Nephron progenitor cell (in vitro differentiated cells): ENCODE measurements around the gene PSMB2.

Experiments used
- DNase-seq: peaks from one replicate; pipeline ENCODE4 v3.0.0; 2021
- H3K27ac Mint-ChIP-seq: 2 replicates; pipeline ENCODE4 v1.8.0; 2021; ENCODE audit warnings: mild to moderate bottlenecking, moderate library complexity, mixed read lengths
- H3K27me3 Mint-ChIP-seq: 2 replicates; pipeline ENCODE4 v1.8.0; 2021; ENCODE audit warnings: mild to moderate bottlenecking, low read depth, mixed read lengths; ENCODE audit not compliant: poor library complexity
- H3K36me3 Mint-ChIP-seq: 2 replicates; pipeline ENCODE4 v1.8.0; 2021; ENCODE audit warnings: low read depth, mixed read lengths
- H3K4me1 Mint-ChIP-seq: 2 replicates; pipeline ENCODE4 v1.8.0; 2021; ENCODE audit warnings: mixed read lengths
- H3K4me3 Mint-ChIP-seq: 2 replicates; pipeline ENCODE4 v1.8.0; 2021; ENCODE audit warnings: mild to moderate bottlenecking, moderate library complexity, mixed read lengths
- H3K9me3 Mint-ChIP-seq: 2 replicates; pipeline ENCODE4 v1.8.0; 2021; ENCODE audit warnings: mild to moderate bottlenecking, moderate library complexity, mixed read lengths
- CTCF ChIP-seq: fragments of 200-600 bp; sonication (generic); IDR thresholded peaks from 2 replicates; pipeline ENCODE4 v1.5.0; 2021; ENCODE audit warnings: antibody characterized with exemption

Gene PSMB2

GRCh38 chr1:35675773-35676172 lies 34.4 kb upstream of the PSMB2 start:
- H3K27ac Mint-ChIP-seq, result no peak overlapping the region
- H3K9me3 Mint-ChIP-seq, result no peaks in the 10 kb centered on the region

GRCh38 chr1:35674111-35674510 lies 32.8 kb upstream of the PSMB2 start:
- no peak for TF ChIP-seq CTCF
- Mint-ChIP-seq H3K4me3 (no peak overlapping the region), H3K9me3 (no peaks in the 10 kb centered on the region), H3K27me3 (peaks cover 61% of the 10 kb centered on the region), H3K27ac (no peak overlapping the region), H3K36me3 (no peaks in the 10 kb centered on the region), H3K4me1 (no peaks in the 10 kb centered on the region)
- no peak for DNase-seq

More at GRCh38 chr1:35675773-35676172, 34.4 kb upstream of the PSMB2 start:
- no peak for TF ChIP-seq CTCF
- Mint-ChIP-seq H3K4me1 (no peaks in the 10 kb centered on the region), H3K4me3 (no peak overlapping the region), H3K36me3 (no peaks in the 10 kb centered on the region), H3K27me3 (peaks cover 55% of the 10 kb centered on the region)
- DNase-seq, result no peak

GRCh38 chr1:35672116-35672515 lies 30.8 kb upstream of the PSMB2 start:
- H3K27me3 Mint-ChIP-seq, result peaks cover 61% of the 10 kb centered on the region
- TF ChIP-seq CTCF, result no peak
- no peaks in the 10 kb centered on the region for H3K36me3 Mint-ChIP-seq
- H3K4me3 Mint-ChIP-seq, result no peak overlapping the region
- no peak overlapping the region for H3K27ac Mint-ChIP-seq
- DNase-seq, result no peak
- no peaks in the 10 kb centered on the region for H3K9me3 Mint-ChIP-seq
- no peaks in the 10 kb centered on the region for H3K4me1 Mint-ChIP-seq

GRCh38 chr1:35668506-35668905 lies 27.2 kb upstream of the PSMB2 start:
- Mint-ChIP-seq H3K4me3 (no peak overlapping the region), H3K27me3 (peaks cover 47% of the 10 kb centered on the region)

GRCh38 chr1:35666916-35667315 lies 25.6 kb upstream of the PSMB2 start:
- Mint-ChIP-seq H3K4me3 (no peak overlapping the region), H3K27me3 (peaks cover 51% of the 10 kb centered on the region), H3K36me3 (no peaks in the 10 kb centered on the region), H3K4me1 (no peaks in the 10 kb centered on the region), H3K27ac (no peak overlapping the region), H3K9me3 (no peaks in the 10 kb centered on the region)
- DNase-seq, result no peak
- TF ChIP-seq CTCF, result no peak

More at GRCh38 chr1:35668506-35668905, 27.2 kb upstream of the PSMB2 start:
- DNase-seq, result no peak
- Mint-ChIP-seq H3K4me1 (no peaks in the 10 kb centered on the region), H3K36me3 (no peaks in the 10 kb centered on the region), H3K9me3 (no peaks in the 10 kb centered on the region), H3K27ac (no peak overlapping the region)
- TF ChIP-seq CTCF, result no peak

- Mint-ChIP-seq H3K27me3 (peaks cover 44% of the 10 kb centered on the region), H3K4me1 (no peaks in the 10 kb centered on the region), H3K9me3 (no peaks in the 10 kb centered on the region), H3K27ac (no peak overlapping the region), H3K4me3 (no peak overlapping the region), H3K36me3 (no peaks in the 10 kb centered on the region)
- TF ChIP-seq CTCF, result no peak
- no peak for DNase-seq
Observed at GRCh38 chr1:35666216-35666615, 24.9 kb upstream of the PSMB2 start.
